Neuronal stem cell (in vitro differentiated cells): ENCODE measurements around the gene IFFO2.

ENCODE experiments used
- DNase-seq: peaks from one replicate; pipeline ENCODE4 v3.0.0-alpha.2; 2013; ENCODE audit warnings: low spot score
- H2AFZ ChIP-seq: one replicate; pipeline ENCODE4 v1.6.1; 2013; ENCODE audit warnings: mild to moderate bottlenecking, low read length, inconsistent platforms
- H2AK5ac ChIP-seq: 2 replicates; pipeline ENCODE4 v1.6.1; 2013; ENCODE audit warnings: low read depth, mild to moderate bottlenecking, inconsistent platforms, low read length, moderate library complexity, mixed read lengths
- H2BK120ac ChIP-seq: 2 replicates; pipeline ENCODE4 v1.6.1; 2013; ENCODE audit warnings: low read depth, mild to moderate bottlenecking, inconsistent platforms, low read length, moderate library complexity, mixed read lengths
- H2BK12ac ChIP-seq: one replicate; pipeline ENCODE4 v1.6.1; 2013; ENCODE audit warnings: low read length, inconsistent platforms
- H2BK15ac ChIP-seq: 2 replicates; pipeline ENCODE4 v1.6.1; 2013; ENCODE audit warnings: mild to moderate bottlenecking, low read length, inconsistent platforms, mixed read lengths
- H2BK5ac ChIP-seq: one replicate; pipeline ENCODE4 v1.6.1; 2013; ENCODE audit warnings: inconsistent platforms, mild to moderate bottlenecking, low read length, moderate library complexity
- H3K14ac ChIP-seq: one replicate; pipeline ENCODE4 v1.6.1; 2013; ENCODE audit warnings: low read length, inconsistent platforms
- H3K18ac ChIP-seq: 2 replicates; pipeline ENCODE4 v1.6.1; 2013; ENCODE audit warnings: low read length, inconsistent platforms
- H3K23ac ChIP-seq: 2 replicates; pipeline ENCODE4 v1.6.1; 2013; ENCODE audit warnings: low read depth, mild to moderate bottlenecking, mixed read lengths, low read length, inconsistent platforms; ENCODE audit not compliant: poor library complexity
- H3K27ac ChIP-seq: replicated peaks from 3 replicates; pipeline ENCODE4 v1.5.1; 2013; ENCODE audit warnings: low read length, inconsistent platforms
- H3K27me3 ChIP-seq, 3 experiments: 2 replicates each; pipeline ENCODE4 v1.6.1; 2013; ENCODE audit warnings: low read length in 3 of 3, mild to moderate bottlenecking in 2 of 3, inconsistent platforms in 1 of 3, low read depth in 1 of 3, mixed read lengths in 1 of 3, moderate library complexity in 1 of 3; ENCODE audit not compliant: control insufficient read depth in 3 of 3, insufficient read depth in 3 of 3
- H3K36me3 ChIP-seq, 2 donors: replicated peaks in 1 of 2; 2 replicates each; pipeline ENCODE4 v1.6.1; 2013; ENCODE audit warnings: low read length in 2 of 2; ENCODE audit not compliant: control insufficient read depth in 2 of 2, insufficient read depth in 2 of 2
- H3K4ac ChIP-seq: 2 replicates; pipeline ENCODE4 v1.6.1; 2013; ENCODE audit warnings: inconsistent platforms, mild to moderate bottlenecking, low read length, moderate library complexity
- H3K4me1 ChIP-seq, 2 donors: 1 replicate in 1 of 2; 2 replicates in 1 of 2; pipeline ENCODE4 v1.6.1; 2013; ENCODE audit warnings: low read length in 2 of 2, low read depth in 1 of 2; ENCODE audit not compliant: control insufficient read depth in 2 of 2, insufficient read depth in 1 of 2
- H3K4me2 ChIP-seq: one replicate; pipeline ENCODE4 v1.6.1; 2013; ENCODE audit warnings: mild to moderate bottlenecking, low read length, inconsistent platforms; ENCODE audit not compliant: insufficient read depth, poor library complexity, severe bottlenecking
- H3K4me3 ChIP-seq, 2 donors: 2 replicates each; pipeline ENCODE4 v1.5.1; 2013; ENCODE audit warnings: low read length in 2 of 2, mild to moderate bottlenecking in 2 of 2, inconsistent platforms in 1 of 2, moderate library complexity in 1 of 2
- H3K79me1 ChIP-seq: one replicate; pipeline ENCODE4 v1.6.1; 2013; ENCODE audit warnings: low read depth, mild to moderate bottlenecking, inconsistent platforms, low read length, moderate library complexity
- H3K9ac ChIP-seq: one replicate; pipeline ENCODE4 v1.6.1; 2013; ENCODE audit warnings: mild to moderate bottlenecking, low read depth, low read length, inconsistent platforms; ENCODE audit not compliant: poor library complexity
- H3K9me3 ChIP-seq, 2 donors: replicated peaks in 1 of 2; 2 replicates each; pipeline versions ENCODE3 to v1.6.1; 2013; ENCODE audit warnings: low read length in 2 of 2, mild to moderate bottlenecking in 2 of 2, inconsistent platforms in 1 of 2, low read depth in 1 of 2, mixed read lengths in 1 of 2, moderate library complexity in 1 of 2; ENCODE audit not compliant: control insufficient read depth in 2 of 2, insufficient read depth in 1 of 2
- H4K8ac ChIP-seq: one replicate; pipeline ENCODE4 v1.6.1; 2013; ENCODE audit warnings: low read depth, mild to moderate bottlenecking, inconsistent platforms, low read length, moderate library complexity
- H4K91ac ChIP-seq: one replicate; pipeline ENCODE4 v1.6.1; 2013; ENCODE audit warnings: low read length, low read depth, mild to moderate bottlenecking, inconsistent platforms; ENCODE audit not compliant: poor library complexity
- WGBS, 2 donors: extraction: QIAGEN DNeasy Blood & Tissue Kit; methylation state at CpG; one replicate each; pipeline ENCODE4 v1.1.7; 2013; ENCODE audit warnings: missing lambda C conversion rate in 2 of 2, mixed read lengths in 1 of 2; ENCODE audit not compliant: insufficient read length in 2 of 2, insufficient replicate concordance in 1 of 2; ENCODE audit errors: extremely low coverage in 2 of 2; 5-methylcytosine and 5-hydroxymethylcytosine counted together

IFFO2 gene

GRCh38 chr1:18989896-18990295 is 33.4 kb upstream of the IFFO2 start:
- Histone ChIP-seq H3K4ac (no peak overlapping the region), H3K4me3 (peak overlapping the region in 1 of 2 donors; percentile 16), H2BK12ac (no peak overlapping the region), H4K91ac (no peak overlapping the region), H3K23ac (no peak overlapping the region), H3K27me3 (peaks cover 0 to 32% (median 0%) of the 10 kb centered on the region in 3 experiments), H3K4me1 (peaks cover 0 to 1% of the 10 kb centered on the region in 2 donors), H3K4me2 (no peak overlapping the region), H2BK5ac (no peak overlapping the region), H2AFZ (no peak overlapping the region), H3K79me1 (no peaks in the 10 kb centered on the region), H3K27ac (no peak overlapping the region), H2BK15ac (no peak overlapping the region), H2BK120ac (no peak overlapping the region), H2AK5ac (no peak overlapping the region), H3K9ac (no peak overlapping the region), H3K36me3 (no peaks in the 10 kb centered on the region), H4K8ac (no peak overlapping the region), H3K9me3 (no peaks in the 10 kb centered on the region), H3K18ac (peak overlapping the region; percentile 67), H3K14ac (no peak overlapping the region)
- no CpG with 5 or more reads among the region's 9 CpGs for WGBS, 2 donors
- no peak for DNase-seq

DNA sequence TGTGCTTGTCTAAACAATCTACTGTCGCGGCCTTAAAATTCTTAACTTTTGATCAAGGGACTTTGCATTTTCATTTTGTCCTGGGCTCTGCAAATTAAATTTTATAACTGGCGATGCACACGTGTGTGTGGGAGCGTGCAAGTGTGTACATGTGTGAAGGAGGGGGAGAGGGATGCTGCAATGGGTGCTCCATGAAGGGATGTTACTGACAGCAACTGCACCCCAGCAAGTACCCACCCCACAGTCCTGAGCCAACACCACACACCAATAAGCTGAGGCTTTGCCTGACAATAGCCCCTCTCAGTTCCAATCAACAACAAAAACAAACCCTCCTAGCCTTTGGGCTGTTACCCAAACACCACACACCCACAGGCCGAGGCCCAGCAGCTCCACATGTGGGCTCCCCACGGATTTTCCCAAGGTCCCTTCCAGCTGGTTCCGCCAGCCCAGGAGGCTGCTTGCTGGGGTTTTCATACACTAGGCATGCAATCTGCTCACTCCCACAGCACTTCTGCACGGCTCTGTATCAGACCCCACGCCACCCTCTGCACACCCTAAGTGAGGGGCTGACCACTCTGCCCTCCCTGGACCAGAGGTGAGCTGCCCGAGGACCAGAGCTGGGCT is 32.8 kb upstream of the IFFO2 start:
- DNase-seq, result no peak
- Histone ChIP-seq H3K27ac (no peak overlapping the region), H2AK5ac (no peak overlapping the region), H3K27me3 (peaks cover 0 to 32% (median 0%) of the 10 kb centered on the region in 3 experiments), H3K4me2 (no peak overlapping the region), H3K18ac (no peak overlapping the region), H3K9me3 (no peaks in the 10 kb centered on the region), H3K14ac (no peak overlapping the region), H3K23ac (no peak overlapping the region), H2BK120ac (no peak overlapping the region), H3K4me1 (peaks cover 0 to 1% of the 10 kb centered on the region in 2 donors), H3K4ac (no peak overlapping the region), H4K91ac (no peak overlapping the region), H2BK15ac (peak overlapping the region; percentile 28), H2BK12ac (no peak overlapping the region), H2BK5ac (no peak overlapping the region), H3K4me3 (no peak overlapping the region), H2AFZ (no peak overlapping the region), H3K9ac (no peak overlapping the region), H4K8ac (no peak overlapping the region), H3K79me1 (no peaks in the 10 kb centered on the region), H3K36me3 (no peaks in the 10 kb centered on the region)
- no CpG with 5 or more reads among the region's 11 CpGs for WGBS, 2 donors

- Histone ChIP-seq H3K4ac (no peak overlapping the region), H2BK15ac (no peak overlapping the region), H2AFZ (no peak overlapping the region), H3K4me1 (no peaks in the 10 kb centered on the region), H4K8ac (no peak overlapping the region), H3K4me2 (no peak overlapping the region), H3K9me3 (peaks cover 0 to 2% of the 10 kb centered on the region in 2 donors), H3K18ac (no peak overlapping the region), H3K27me3 (peaks cover 0 to 26% (median 0%) of the 10 kb centered on the region in 3 experiments), H2BK12ac (no peak overlapping the region), H3K14ac (no peak overlapping the region), H3K23ac (no peak overlapping the region), H3K9ac (no peak overlapping the region), H2BK120ac (no peak overlapping the region), H2AK5ac (no peak overlapping the region), H2BK5ac (no peak overlapping the region), H3K27ac (no peak overlapping the region), H4K91ac (no peak overlapping the region), H3K79me1 (no peaks in the 10 kb centered on the region), H3K4me3 (no peak overlapping the region), H3K36me3 (no peaks in the 10 kb centered on the region)
- no CpG with 5 or more reads among the region's 2 CpGs for WGBS, 2 donors
- DNase-seq, result no peak
Measured at GRCh38 chr1:18981242-18981641, 24.8 kb upstream of the IFFO2 start.

DNA sequence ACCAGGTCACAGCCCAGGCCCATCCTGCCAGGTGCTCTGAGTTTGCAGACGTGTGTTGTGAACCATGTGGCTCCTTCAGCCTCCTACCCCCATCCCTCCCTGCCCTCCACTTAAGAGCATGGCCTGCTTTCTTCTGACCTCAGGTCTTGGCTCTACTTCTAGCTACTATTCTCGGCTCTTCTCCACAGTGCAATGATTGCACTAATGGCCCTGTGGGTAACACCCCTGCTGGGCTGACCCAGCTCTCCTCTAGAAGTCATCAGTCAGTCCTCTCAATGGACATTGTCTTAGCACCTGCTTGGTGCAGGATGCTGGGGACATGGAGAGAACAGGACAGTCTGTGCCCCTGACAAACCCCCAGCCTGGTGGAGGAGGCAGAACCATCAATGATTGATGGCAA is 22.2 kb upstream of the IFFO2 start:
- peaks cover 0 to 2% of the 10 kb centered on the region in 2 donors for H3K9me3 ChIP-seq
- H3K18ac ChIP-seq, result no peak overlapping the region
- no peak overlapping the region for H3K9ac ChIP-seq
- H4K91ac ChIP-seq, result no peak overlapping the region
- no peak overlapping the region for H3K4ac ChIP-seq
- no CpG with 5 or more reads among the region's 2 CpGs for WGBS, 2 donors
- no peaks in the 10 kb centered on the region for H3K36me3 ChIP-seq
- no peaks in the 10 kb centered on the region for H3K79me1 ChIP-seq
- H4K8ac ChIP-seq, result no peak overlapping the region
- H3K27ac ChIP-seq, result no peak overlapping the region
- no peak overlapping the region for H2AFZ ChIP-seq
- no peaks in the 10 kb centered on the region for H3K4me1 ChIP-seq
- no peak for DNase-seq
- no peak overlapping the region for H3K4me2 ChIP-seq
- no peak overlapping the region for H3K4me3 ChIP-seq
- peaks cover 0 to 21% (median 0%) of the 10 kb centered on the region in 3 experiments for H3K27me3 ChIP-seq
- no peak overlapping the region for H3K23ac ChIP-seq
- H2BK12ac ChIP-seq, result no peak overlapping the region
- no peak overlapping the region for H2BK5ac ChIP-seq
- H3K14ac ChIP-seq, result no peak overlapping the region
- no peak overlapping the region for H2AK5ac ChIP-seq
- H2BK15ac ChIP-seq, result no peak overlapping the region
- H2BK120ac ChIP-seq, result no peak overlapping the region
